ENCODE results near the gene ETV5. TPM values are rescaled to one million over a fixed set of nuclear protein-coding genes. Genes with fewer than 3 reads are reported as not detected.

ETV5 gene
- total RNA-seq, 4 donors from 2014 or later: 6.6 to 12.4 (median 9.5) TPM

Small RNA genes within 50 kb of the gene (small RNA-seq; reads per million reads assigned to genes)
- 0 reads per million in 3 donors for gene RF00017

Other genes starting within 250 kb of the ETV5 start
- 100 to 1,000 TPM in 1 of 4 donors, 10 to 100 TPM in 3; 73.8 to 164 (median 85.1) TPM for gene TRA2B, start 171.1 kb downstream of the ETV5 start, total RNA-seq